GM15510 (cell line): ENCODE measurements around the gene GPR179.

Source experiments
- POLR2A ChIP-seq: IDR thresholded peaks from 3 replicates; pipeline ENCODE4 v1.6.1; 2011; ENCODE audit warnings: borderline replicate concordance; ENCODE audit not compliant: insufficient read length; ENCODE audit errors: extremely low read depth

Gene GPR179

DNA sequence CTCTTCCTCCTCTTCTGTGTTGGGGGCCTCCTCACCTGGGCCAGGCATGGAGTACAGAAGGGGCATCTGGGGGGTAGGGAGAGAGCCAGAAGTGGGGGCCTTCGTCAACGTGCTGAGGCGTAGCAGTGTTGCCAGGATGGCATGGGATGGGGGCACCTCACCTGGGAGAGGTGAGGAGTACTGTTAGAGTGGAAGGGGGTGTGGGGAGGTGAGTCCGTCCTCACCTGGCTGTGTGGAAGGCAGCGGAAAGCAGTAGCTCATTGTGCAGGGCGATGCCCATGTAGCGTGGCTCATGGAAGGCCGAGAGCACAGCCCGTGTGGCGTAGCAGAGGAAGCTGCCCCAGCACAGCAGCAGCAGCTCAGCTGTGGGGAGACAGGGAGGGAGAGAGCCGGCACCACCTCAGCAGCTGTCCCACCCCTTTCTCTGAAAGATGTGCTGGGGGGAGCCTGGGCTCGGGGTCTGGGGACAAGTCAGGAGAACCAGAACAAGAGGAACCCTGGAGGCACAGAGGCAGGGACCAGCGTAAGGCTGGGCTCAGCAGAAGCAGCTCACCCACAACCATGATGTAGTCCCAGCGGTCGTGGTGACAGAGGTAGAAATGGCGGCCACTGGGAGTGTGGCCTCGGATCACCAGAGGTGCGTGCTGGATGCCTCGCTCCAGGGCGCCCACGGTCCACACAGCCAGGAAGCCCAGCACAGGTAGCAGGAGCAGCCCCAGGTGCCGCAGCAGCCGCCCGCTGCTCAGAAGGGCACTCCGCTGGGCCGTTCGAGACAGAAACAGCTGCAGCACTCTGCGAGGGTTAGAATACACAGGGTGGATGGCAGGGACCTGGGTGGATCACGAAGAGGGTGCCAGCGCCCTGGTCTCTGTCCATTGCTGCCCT, 9.0 kb downstream of the GPR179 start:
- TF ChIP-seq POLR2A: no peak

DNA sequence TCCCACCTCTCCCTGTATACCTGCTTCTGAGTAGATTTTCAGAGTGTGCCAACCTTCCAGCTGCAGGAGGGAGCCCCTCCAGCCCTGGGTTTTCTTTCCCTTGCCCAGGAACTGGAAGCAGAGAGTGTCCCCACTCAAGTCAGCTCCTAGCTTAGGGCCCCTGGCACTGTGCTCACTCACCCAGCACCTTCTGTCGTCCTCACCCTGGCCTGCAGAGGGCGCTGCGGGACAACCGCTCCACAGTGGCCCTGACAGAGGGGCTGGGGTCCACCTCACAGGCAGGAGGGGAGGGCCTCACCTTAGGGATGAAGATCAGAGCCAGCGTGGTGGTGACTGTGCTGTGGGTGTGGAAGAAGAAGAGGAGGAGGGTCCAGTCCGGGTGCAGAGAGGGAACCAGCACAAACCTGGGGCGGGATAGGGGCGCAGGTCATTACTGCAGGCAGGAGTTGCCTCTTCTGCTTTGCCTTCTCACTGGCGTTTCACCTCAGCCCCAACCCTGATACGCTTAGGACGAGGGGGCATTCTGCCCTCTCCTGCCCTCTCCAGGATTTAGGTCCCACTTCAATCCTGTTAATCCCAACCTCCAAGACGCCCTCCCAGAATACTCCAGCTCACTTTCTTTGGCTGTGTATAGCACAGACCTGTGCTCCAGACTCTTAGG, 10.0 kb downstream of the GPR179 start:
- no peak for TF ChIP-seq POLR2A

DNA sequence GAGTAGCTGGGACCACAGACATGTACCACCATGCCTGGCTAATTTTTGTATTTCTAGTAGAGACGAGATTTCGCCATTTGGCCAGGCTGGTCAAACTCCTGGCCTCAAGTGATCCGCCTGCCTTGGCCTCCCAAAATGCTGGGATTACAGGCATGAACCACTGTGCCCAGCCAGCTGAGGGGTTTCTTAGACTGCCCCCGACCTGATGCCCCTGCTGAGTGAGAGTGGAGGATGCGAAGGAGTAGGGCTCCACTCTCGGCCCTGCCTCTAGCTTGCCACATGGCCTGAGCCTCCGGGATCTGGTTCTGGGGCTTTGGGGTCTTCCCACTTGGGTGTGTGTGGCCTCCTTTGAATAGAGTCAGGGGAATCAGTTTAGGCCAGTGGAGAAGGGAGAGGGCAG, 11.0 kb downstream of the GPR179 start:
- no peak for TF ChIP-seq POLR2A

DNA sequence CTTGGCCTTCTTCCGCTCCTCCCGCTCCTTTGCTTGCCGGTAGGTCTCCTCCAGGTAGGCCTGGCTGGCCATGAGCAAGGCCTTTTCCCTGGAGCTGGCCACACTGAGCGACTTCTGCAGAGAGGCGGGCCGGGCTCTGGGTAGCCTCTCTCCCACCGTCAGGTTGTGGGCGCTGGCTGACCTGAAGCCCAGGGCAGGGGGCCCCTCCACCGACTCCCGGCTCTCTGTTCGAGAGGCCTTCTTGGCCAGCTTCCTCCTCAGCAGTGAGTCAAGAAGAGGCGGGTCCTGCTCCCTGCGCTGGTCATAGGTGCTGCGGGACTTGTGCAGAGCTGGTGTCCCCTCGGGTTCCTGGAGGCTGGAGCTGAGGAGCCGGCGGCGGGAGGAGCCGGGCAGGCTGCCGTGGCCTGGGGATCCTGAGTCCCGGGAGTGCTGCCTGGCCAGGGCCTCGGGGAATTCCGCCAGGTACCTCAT, 12.8 kb downstream of the GPR179 start:
- no peak for TF ChIP-seq POLR2A

DNA sequence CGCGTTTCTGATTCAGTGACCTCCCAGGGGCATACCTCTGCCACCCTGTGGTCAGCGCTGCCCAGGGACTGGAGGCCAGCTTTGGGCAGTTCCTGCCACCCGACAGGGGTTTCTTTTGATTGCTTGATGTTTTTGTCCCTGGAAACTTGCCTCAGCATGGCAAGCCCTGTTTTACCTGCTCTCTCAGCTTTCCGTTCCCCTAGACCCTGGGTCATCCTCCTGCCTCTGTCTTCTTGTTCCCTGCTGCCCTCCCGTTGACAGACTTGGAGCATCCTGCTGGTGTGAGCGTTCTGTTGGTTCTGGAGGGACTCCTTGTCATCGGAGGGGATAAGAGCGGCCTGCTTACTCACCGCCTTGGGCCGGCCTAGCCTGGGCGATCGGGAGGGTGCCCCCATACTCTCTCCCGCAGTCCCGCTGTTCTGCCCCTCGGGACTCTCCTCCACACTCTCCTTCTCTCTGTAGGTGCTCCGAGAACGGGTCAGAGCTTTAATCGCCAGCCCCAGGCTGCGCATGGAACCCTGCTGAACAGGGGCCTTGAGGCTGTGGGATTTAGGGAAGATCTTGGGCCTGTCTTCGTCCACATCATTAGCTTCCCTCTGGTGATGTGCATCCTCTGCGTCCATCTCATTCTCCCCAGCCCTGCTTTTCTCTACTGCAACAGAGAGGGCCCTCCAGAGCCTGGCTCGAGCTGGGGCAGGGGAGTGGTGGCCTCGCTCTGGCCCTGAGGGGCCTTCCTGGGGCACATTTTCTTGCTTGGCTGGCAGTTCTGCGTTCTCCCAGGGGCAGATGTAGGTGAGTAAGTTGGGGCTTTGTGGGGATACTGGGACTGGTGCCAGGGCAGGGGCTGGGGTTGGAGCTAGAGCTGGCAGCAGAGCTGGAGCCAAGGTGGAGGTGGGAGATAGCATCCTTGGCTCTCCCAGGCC, 13.7 kb downstream of the GPR179 start:
- no peak for TF ChIP-seq POLR2A

DNA sequence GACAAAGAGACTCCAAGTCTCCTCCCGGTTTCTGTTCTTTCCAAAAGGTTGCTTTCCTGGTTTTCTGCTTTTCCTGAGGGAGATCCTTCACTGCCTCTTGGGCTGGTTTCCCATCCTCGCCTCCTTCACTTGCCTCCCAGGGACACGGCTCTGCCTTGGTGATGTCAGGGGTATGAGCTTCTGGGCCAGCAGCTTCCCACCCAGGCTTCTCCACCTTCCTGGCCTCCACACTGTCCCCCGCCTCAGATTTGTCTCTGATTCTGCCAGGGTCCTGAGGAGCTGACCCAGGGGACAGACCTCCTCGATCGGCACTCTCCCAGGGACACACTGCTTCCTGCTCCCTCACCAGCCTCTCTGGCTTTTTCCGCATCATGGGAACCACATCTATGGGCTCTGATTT, 14.5 kb downstream of the GPR179 start:
- TF ChIP-seq POLR2A: no peak

DNA sequence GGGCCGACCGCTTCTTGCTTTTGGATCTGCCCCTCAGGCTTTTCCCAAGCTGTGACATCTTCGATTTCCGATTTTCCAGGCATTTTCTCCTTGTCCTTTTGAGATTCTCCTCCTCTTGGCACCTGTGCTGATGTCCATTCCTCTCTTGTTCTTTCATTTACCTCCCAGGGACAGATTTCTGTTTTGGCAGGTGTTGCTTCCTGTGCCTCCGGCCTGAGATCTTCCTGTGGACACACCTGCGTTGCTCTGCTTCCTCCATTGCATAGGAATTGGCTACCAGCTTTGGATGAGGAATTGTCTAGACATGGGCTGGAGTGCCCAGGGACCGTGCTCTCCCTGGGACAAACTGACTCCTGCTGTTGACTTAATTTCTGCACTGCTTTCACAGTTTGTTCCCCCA, 15.1 kb downstream of the GPR179 start:
- TF ChIP-seq POLR2A: no peak

DNA sequence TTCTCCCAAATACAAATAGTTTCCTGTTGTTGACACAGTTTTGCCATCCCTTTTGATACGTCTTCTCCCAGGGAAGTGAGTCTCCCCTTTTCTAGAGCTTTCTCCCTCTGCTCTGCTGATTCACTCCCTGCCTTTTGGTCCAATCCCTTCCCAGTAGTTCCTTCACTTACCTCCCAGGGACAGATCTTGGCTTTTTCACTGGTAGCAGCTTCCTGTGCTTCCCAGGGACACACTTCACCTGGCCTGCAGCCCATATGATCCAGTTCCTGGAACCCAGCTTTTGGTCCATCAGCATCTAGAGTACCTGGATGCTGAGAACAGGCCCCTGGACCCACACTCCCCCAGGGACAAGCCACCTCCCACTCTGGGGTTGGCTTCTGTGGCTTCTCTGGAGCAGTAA, 15.8 kb downstream of the GPR179 start:
- TF ChIP-seq POLR2A: no peak

DNA sequence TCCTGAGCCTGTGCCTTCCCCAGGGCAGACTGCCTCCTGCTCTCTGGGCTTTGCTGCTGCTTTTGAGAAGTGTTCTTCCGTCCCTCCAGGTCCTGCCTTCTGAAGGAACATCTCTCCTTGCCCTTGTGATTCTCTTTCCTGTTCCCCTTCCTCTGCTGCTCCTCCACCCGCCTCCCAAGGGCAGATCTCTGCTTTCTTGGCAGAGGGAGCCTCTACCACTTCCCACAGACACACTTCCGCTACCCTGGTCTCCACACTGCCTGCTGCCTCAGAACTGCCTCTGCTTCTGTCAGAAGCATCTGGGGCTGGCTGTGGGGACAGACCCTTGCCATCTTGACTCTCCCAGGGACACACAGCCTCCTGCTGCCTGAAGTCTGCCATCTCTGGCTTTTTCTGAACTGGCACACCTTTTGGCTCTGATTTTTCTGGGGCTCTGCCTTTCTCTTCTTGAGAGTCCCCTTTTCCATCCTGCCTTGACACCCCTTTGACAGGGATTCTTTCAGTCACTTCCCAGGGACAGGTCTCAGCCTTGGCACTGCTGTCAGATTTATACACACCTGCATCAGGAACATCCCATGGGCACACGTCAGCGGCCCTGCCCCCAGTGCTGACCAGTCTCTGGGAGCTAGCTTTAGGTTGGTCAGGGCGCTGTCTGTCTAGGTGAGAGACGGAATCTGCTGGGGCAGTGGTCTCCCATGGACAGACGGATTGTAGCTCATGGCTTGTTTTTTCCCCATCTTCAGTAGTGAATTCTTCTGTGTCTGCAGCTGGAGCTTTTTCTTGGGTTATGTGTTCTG, 16.6 kb downstream of the GPR179 start:
- no peak for TF ChIP-seq POLR2A

DNA sequence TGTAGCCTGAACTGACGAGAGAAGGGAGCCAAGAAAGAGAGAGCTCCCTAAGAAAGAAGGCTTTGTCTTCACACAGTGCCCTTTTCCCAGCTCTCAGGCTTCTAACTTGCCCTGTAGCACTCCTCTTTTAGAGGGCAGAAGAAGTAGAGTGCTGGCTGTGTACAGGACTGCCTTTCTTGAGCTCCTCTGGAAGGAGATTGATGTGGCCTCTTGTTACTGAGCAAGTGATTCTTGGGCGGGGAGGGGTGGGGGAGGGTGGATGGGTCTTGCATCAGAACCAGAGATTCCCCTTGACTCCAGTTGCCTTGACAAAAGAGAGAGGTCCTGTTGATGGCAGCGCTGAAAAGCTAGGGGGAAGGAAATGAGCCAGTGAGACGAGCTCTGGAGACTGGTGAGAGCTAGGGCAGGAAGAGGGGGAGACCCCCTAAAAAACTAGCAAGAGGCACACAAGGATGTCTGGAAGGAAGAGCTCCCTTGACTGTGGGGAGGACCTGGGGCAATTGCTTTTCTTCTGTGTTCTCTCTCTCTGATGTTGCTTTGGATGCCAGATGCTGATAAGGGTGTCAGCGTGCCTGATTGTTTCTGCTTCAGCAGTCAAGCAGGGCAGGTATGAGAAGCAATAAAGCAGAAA, 18.4 kb downstream of the GPR179 start:
- TF ChIP-seq POLR2A: no peak

DNA sequence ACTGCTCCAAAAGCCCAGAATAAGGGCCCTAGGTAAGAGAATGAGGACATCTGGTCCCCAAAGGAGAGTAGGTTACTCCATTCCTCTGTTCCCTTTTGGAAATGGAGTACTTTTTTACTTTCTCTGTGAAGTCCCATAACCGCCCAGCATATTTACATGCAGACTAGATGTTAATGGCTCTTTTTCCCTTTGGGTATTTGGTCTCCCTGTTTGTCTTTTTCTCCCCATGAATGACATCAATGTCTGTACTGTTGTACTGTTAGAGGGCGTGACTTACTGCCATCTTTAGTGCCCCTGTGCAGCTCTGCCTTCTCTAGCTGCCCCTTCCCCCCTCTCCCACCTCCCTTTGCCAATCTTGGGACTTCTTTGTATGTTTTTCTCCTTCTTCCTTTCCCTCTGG, 19.0 kb downstream of the GPR179 start:
- TF ChIP-seq POLR2A: no peak

DNA sequence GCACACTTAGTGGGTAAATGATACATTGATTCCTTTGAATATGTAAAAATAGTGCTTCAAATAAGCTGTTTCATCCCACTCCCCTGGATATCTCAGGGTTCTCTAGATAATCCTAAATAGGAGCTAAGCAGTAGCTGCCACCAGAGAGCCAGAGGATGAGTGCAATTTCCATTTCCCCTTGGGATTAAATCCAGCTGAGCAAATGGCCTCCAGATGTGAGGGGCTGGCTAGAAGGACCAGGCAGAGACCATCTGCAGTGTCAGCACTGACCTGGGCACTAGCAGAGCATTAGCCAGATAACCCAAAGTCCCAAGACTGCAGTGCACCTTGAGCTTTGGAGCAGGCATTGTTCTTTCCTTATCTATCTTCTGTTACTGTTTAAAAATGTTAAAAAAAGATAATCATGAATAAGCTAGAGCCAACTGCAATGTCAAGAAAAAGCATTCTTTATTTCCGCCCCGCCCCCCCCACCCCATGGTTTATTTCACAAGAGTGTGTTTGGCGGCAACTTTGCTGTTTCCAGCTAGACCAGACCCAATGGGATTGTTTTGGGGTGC, 19.5 kb downstream of the GPR179 start:
- TF ChIP-seq POLR2A: no peak

DNA sequence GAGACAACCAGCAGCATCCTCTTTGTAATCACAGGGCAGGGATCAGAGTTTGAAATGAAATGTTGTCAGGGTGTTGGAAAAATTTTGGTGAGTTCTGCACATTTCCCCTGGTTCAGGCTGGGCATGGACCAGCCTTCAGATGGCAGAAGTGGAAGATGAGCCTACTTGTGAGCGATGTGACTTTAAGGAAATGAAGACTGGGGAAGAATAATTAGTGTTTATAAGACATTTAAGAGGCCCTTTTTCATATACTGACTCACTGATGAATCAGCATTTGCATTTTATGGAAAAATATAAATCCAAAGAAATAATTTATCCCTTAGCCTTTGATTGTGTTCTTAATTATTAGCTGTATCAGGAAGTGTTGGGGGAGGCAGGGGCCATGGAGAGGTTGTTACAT, 20.9 kb downstream of the GPR179 start:
- no peak for TF ChIP-seq POLR2A

DNA sequence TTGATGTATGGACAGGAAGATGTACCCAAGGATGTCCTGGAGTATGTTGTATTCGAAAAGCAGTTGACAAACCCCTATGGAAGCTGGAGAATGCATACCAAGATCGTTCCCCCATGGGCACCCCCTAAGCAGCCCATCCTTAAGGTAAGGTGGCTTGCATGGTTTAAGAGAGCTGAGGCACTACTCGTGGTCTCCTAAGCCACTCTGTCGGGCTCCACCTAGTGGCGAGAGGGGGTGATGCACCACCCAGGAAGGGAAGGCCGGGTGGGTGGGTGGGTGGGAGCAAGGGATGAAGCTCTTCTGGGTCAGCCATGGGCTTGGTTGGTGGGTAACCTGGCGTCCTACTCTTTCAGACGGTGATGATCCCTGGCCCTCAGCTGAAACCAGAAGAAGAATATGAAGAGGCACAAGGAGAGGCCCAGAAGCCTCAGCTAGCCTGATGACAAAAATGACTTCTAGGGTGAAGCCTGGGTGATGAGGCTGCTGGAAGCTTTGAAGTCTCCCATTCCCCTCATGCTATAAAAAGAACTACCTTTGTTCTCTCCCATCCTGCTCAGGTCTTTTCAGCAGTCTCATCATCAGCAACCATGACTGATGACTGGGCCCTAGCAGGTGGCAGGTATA, 21.5 kb downstream of the GPR179 start:
- TF ChIP-seq POLR2A: no peak

DNA sequence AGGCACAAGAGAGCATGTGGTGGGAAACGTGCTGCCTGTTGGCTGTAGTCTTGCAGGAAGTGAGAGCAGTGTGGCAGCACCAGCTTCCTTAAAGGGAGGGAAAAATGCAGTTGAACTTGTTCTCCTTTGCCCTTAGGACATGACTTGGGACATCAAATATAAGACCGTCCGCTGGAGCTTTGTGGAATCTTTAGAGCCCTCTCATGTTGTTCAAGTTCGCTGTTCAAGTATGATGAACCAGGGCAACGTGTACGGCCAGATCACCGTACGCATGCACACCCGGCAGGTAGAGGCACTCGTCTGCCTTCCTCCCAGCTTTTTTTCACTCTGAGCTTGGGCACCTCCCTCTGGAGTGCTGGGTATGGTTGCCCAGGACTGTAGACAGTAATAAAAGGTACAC, 23.3 kb downstream of the GPR179 start:
- TF ChIP-seq POLR2A: no peak
